HEK293 (cell line): ENCODE measurements around the gene AK8.

ENCODE experiments used
- CTCF ChIP-seq: fragments of 450-650 bp; formaldehyde crosslinking; IDR thresholded peaks from 2 replicates; pipeline ENCODE4 v1.5.1; 2016; ENCODE audit warnings: missing biosample characterization, missing genetic modification characterization
- KLF9 ChIP-seq: fragments of 450-650 bp; formaldehyde crosslinking; IDR thresholded peaks from 2 replicates; pipeline ENCODE4 v1.5.1; 2016; ENCODE audit warnings: missing biosample characterization, missing genetic modification characterization, low read depth
- ZNF837 ChIP-seq: fragments of 450-650 bp; formaldehyde crosslinking; IDR thresholded peaks from 2 replicates; pipeline ENCODE4 v1.5.1; 2016; ENCODE audit warnings: missing biosample characterization, missing genetic modification characterization
- TF ChIP-seq, protein P1 (sequence below): fragments of 450-650 bp; formaldehyde crosslinking; optimal IDR thresholded peaks from 2 replicates; pipeline ENCODE3; 2016; ENCODE audit warnings: missing biosample characterization, mild to moderate bottlenecking, missing genetic modification characterization

DNA sequence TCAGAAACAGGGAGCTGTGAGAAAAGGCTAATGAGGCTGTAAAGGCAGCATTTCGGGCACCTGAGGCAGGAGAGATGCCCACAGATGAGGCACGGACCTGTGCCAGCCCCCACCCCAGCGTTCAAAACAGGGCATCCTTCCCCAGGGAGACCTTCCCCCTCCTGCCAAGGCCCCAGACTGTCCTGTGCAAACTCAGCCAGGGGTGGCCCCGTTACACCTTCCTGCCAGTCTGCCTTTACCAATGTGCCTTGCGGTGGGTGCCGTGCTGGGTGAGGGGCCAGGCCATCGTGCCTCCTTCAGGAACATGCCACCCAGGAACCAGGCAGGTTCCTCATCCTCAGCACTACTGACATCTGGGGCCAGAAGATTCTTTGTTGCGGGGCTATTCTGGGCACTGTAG lies 53.9 kb downstream of the AK8 start:
- no peak for TF ChIP-seq ZNF837 (tag by site-specific recombination)
- no peak for TF ChIP-seq CTCF
- TF ChIP-seq, protein P1, sequence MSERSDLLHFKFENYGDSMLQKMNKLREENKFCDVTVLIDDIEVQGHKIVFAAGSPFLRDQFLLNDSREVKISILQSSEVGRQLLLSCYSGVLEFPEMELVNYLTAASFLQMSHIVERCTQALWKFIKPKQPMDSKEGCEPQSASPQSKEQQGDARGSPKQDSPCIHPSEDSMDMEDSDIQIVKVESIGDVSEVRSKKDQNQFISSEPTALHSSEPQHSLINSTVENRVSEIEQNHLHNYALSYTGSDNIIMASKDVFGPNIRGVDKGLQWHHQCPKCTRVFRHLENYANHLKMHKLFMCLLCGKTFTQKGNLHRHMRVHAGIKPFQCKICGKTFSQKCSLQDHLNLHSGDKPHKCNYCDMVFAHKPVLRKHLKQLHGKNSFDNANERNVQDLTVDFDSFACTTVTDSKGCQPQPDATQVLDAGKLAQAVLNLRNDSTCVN, result no peak
- TF ChIP-seq KLF9 (tag by site-specific recombination), result no peak
